Measurements from ENCODE around the gene LCMT2.

LCMT2 gene

GRCh38 chr15:43325039-43325684, 5.2 kb downstream of the LCMT2 start:
- no peaks in the 10 kb centered on the region for H3K9me2 ChIP-seq (replicated peaks; ENCODE audit: control insufficient read depth, low read length)
- peaks cover 4% of the 10 kb centered on the region; the same call in 1 of the 2 replicates for H3F3A ChIP-seq (ENCODE audit: control insufficient read depth, insufficient read depth)
- peaks cover 21% of the 10 kb centered on the region for H3K79me2 ChIP-seq (ENCODE audit: control insufficient read depth, low read length)
- H3K27me3 ChIP-seq (ENCODE audit: control insufficient read depth, low read length) = no peaks in the 10 kb centered on the region
- H4K20me1 ChIP-seq (ENCODE audit: control insufficient read depth, insufficient read depth, low read depth, low read length) = no peaks in the 10 kb centered on the region
- H3K36me3 ChIP-seq (ENCODE audit: control insufficient read depth, low read length) = peaks cover 22% of the 10 kb centered on the region
- no peak overlapping the region for H3K27ac ChIP-seq (ENCODE audit: low read depth, low read length)
- peak overlapping the region; percentile 24 for H3K4me2 ChIP-seq (ENCODE audit: low read length)
- no peak overlapping the region for H3K4me3 ChIP-seq (ENCODE audit: low read length)
- TF ChIP-seq EZH2phosphoT487 (IDR thresholded peaks at IDR 0.05; ENCODE audit: borderline replicate concordance, low read length) = no peak
- TF ChIP-seq, protein P1, sequence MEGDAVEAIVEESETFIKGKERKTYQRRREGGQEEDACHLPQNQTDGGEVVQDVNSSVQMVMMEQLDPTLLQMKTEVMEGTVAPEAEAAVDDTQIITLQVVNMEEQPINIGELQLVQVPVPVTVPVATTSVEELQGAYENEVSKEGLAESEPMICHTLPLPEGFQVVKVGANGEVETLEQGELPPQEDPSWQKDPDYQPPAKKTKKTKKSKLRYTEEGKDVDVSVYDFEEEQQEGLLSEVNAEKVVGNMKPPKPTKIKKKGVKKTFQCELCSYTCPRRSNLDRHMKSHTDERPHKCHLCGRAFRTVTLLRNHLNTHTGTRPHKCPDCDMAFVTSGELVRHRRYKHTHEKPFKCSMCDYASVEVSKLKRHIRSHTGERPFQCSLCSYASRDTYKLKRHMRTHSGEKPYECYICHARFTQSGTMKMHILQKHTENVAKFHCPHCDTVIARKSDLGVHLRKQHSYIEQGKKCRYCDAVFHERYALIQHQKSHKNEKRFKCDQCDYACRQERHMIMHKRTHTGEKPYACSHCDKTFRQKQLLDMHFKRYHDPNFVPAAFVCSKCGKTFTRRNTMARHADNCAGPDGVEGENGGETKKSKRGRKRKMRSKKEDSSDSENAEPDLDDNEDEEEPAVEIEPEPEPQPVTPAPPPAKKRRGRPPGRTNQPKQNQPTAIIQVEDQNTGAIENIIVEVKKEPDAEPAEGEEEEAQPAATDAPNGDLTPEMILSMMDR (IDR thresholded peaks at IDR 0.05; ENCODE audit: low read depth, low read length, poor library complexity, severe bottlenecking) = no peak
- 0 out of 2 replicates have a peak, but pooled peaks cover 3% of the 10 kb centered on the region for H3K9me3 ChIP-seq (ENCODE audit: control insufficient read depth, insufficient read depth, low read length)
- peaks cover 45% of the 10 kb centered on the region for H3K4me1 ChIP-seq (ENCODE audit: control insufficient read depth, low read length)

DNA sequence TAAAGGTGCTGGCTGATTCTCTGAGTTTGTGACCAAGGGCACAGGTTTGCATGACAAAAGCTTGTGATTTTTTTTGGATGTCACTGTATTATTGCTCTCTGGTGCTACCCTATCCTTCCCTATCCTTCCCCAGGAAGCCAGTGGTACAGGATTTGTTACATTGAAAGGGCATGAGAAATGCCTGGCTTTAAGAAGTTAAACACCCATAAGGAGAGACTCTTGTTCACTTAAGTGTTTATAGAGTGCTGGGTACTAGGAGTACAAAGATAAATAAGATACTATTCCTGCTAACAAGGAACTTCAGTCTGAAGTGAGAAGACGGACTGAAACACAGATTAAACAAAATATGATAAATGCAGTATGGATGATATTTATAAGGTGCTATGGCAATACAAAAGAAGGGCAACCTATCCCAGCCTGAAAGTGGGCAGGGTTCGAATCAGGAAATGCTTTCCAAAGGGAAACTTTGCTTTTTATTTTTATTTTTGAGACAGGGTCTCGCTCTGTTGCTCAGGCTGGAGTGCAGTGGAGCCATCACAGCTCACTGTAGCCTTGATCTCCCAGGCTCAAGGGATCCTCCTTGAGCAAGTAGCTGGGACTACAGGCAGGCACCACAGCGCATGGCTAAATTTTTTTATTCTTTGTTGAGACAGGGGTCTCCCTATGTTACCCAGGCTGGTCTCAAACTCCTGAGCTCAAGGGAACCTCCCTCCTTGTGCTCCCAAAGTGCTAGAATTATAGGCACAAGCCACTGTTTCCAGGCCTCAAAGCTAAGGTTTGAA, 11.2 kb downstream of the LCMT2 start:
- Histone ChIP-seq H3K9me2 (replicated peaks; ENCODE audit: control insufficient read depth, low read length) (no peaks in the 10 kb centered on the region), H3K79me2 (ENCODE audit: control insufficient read depth, low read length) (no peaks in the 10 kb centered on the region), H3K27me3 (ENCODE audit: control insufficient read depth, low read length) (peaks cover 4% of the 10 kb centered on the region; the same call in 1 of the 2 replicates), H4K20me1 (ENCODE audit: control insufficient read depth, insufficient read depth, low read depth, low read length) (no peaks in the 10 kb centered on the region), H3K36me3 (ENCODE audit: control insufficient read depth, low read length) (no peaks in the 10 kb centered on the region), H3K4me3 (ENCODE audit: low read length) (no peak overlapping the region), H3K27ac (ENCODE audit: low read depth, low read length) (no peak overlapping the region), H3K9me3 (ENCODE audit: control insufficient read depth, insufficient read depth, low read length) (no peaks in the 10 kb centered on the region), H3K4me1 (ENCODE audit: control insufficient read depth, low read length) (peaks cover 8% of the 10 kb centered on the region), H3K4me2 (ENCODE audit: low read length) (no peak overlapping the region), H3F3A (ENCODE audit: control insufficient read depth, insufficient read depth) (no peaks in the 10 kb centered on the region)
- TF ChIP-seq, protein P1 (IDR thresholded peaks at IDR 0.05; ENCODE audit: low read depth, low read length, poor library complexity, severe bottlenecking) = no peak
- no peak for TF ChIP-seq EZH2phosphoT487 (IDR thresholded peaks at IDR 0.05; ENCODE audit: borderline replicate concordance, low read length)

- no peaks in the 10 kb centered on the region for H3K4me1 ChIP-seq (ENCODE audit: control insufficient read depth, low read length)
- H3F3A ChIP-seq (ENCODE audit: control insufficient read depth, insufficient read depth) = no peaks in the 10 kb centered on the region
- no peaks in the 10 kb centered on the region for H3K9me2 ChIP-seq (replicated peaks; ENCODE audit: control insufficient read depth, low read length)
- no peaks in the 10 kb centered on the region for H4K20me1 ChIP-seq (ENCODE audit: control insufficient read depth, insufficient read depth, low read depth, low read length)
- H3K27me3 ChIP-seq (ENCODE audit: control insufficient read depth, low read length) = peaks cover 4% of the 10 kb centered on the region; the same call in 1 of the 2 replicates
- H3K27ac ChIP-seq (ENCODE audit: low read depth, low read length) = no peak overlapping the region
- H3K4me2 ChIP-seq (ENCODE audit: low read length) = no peak overlapping the region
- no peaks in the 10 kb centered on the region for H3K9me3 ChIP-seq (ENCODE audit: control insufficient read depth, insufficient read depth, low read length)
- TF ChIP-seq, protein P1 (IDR thresholded peaks at IDR 0.05; ENCODE audit: low read depth, low read length, poor library complexity, severe bottlenecking) = no peak
- no peak for TF ChIP-seq EZH2phosphoT487 (IDR thresholded peaks at IDR 0.05; ENCODE audit: borderline replicate concordance, low read length)
- no peaks in the 10 kb centered on the region for H3K79me2 ChIP-seq (ENCODE audit: control insufficient read depth, low read length)
- H3K36me3 ChIP-seq (ENCODE audit: control insufficient read depth, low read length) = no peaks in the 10 kb centered on the region
- no peak overlapping the region for H3K4me3 ChIP-seq (ENCODE audit: low read length)
Measured at GRCh38 chr15:43317566-43318184, 12.7 kb downstream of the LCMT2 start.
